Tongue (tissue), 2 donors: ENCODE data around the gene RNF138. TPM values are rescaled to one million over a fixed set of nuclear protein-coding genes. Genes with fewer than 3 reads are reported as not detected.
"Not testable (repeated sequence)": the region's sequence is repeated elsewhere in the genome, so short reads cannot be mapped to it uniquely, and the experiment has no call there.

Experiments
- DNase-seq: peaks from one replicate; pipeline ENCODE4 v3.0.0-alpha.2; 2015
- total RNA-seq: library from RNA; depleted of rRNA; stranded (reverse); fragments of >200 nt; gene quantifications from one replicate; pipeline ENCODE4 v1.2.3, GENCODE V29; 2014

The RNF138 gene
- total RNA-seq, 1 donor from 2014 or later = 19.8 TPM

- DNase-seq = no peak
These were observed 4.2 kb downstream of the RNF138 start for GRCh38 chr18:32095900-32096229.

- no peak for DNase-seq
These were observed 5.3 kb downstream of the RNF138 start for GRCh38 chr18:32096946-32097345.

GRCh38 chr18:32104516-32104915, 12.8 kb downstream of the RNF138 start:
- DNase-seq = no peak

GRCh38 chr18:32110005-32110404, 18.3 kb downstream of the RNF138 start:
- no peak for DNase-seq

- DNase-seq = no peak
These were observed 20.0 kb downstream of the RNF138 start for GRCh38 chr18:32111706-32112105.

GRCh38 chr18:32112826-32113225, 21.2 kb downstream of the RNF138 start:
- DNase-seq = no peak

DNA sequence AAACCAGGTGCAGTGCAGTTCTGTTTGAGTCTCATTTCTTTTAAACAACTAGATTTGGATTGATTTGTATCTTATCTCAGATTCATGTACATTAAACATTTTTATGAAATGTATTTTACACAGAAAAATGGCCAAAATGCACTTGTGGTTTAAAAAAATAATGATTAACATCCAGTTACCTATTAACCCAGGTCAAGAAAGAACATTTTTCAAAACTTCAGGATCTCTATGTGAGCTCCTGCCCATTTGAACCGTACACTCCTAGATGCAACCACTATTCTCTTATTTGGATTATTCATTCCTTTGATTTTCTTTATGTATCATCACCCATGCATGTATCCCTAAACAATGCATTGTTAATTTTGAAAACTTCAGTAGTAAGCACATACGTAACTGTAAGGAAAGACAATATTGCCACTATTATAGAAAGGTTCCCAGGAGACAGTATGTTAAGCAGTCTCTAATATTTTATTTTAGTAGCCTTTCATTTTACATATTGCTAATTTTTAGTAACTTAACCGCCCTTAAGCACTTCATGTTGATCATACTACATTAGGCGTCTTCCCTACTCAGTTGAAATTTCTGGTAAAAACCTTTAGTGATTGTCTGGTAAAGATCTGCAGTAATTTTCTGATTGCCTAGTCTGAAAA, 22.7 kb downstream of the RNF138 start:
- DNase-seq = no peak

DNA sequence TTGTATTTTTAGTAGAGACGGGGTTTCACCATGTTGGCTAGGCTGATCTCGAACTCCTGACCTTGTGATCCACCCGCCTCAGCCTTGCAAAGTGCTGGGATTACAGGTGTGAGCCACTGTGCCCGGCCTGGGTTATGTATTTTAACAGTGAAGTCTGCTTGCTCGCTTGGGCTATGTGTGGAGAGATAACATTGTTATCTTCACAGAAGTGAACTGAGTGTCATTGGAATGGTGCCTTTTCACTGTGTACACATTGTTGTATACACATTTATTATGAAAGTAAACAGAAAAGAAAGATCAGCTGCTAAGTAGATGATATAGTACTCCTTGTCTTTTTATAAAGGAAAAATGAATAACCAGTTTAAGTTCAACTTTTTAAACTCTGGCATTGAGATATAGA, 30.4 kb downstream of the RNF138 start:
- no peak for DNase-seq

DNA sequence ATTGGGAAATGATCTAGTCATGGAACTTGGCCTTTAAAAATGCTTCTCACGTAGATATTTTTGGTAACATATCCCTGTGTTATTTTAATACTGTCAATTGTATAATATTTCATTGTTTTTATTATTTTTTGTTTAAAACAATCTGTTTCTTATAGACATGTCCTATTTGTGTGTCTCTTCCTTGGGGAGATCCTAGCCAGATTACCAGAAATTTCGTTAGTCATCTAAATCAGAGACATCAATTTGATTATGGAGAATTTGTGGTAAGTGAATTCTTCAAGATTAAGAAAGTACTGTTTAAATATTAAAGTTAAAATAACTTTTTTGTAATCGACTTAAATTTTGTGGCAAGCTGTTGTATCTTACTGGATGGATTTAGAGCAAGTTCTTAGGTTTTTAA, 34.9 kb downstream of the RNF138 start:
- DNase-seq = no peak

- DNase-seq = no peak
These were observed 44.0 kb downstream of the RNF138 start for GRCh38 chr18:32135625-32136024.

GRCh38 chr18:32138332-32138982, 46.8 kb downstream of the RNF138 start:
- no peak for DNase-seq

- no peak for DNase-seq
These were observed 48.2 kb downstream of the RNF138 start for GRCh38 chr18:32139835-32140283.

DNA sequence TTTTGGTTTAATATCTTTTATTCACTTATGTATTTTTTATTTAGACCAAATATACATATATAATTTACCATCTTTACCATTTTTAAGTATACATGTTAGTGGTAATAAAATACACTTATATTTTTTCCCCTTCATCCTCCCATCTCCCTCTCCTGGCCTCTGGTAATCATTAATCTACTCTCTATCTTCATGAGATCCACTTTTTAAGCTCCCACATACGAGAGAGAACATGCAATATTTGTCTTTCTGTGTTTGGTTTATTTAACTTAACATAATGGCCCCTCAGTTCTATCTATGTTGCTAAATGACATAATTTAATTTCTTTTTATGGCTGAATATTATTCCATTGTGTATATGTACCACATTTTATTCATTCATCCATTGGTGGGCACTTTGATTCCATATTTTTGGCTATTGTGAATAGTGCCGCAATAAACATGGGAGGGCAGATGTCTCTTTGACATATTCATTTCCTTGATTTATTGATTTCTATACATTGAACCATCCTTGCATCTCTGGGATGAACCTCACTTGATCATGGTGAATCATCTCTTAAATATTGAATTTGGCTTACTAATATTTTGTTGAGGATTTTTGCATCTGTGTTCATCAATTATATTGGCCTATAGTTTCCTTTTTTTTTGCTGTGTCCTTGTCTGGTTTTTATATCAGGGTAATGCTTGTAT, 56.7 kb downstream of the RNF138 start:
- DNase-seq = no peak

DNA sequence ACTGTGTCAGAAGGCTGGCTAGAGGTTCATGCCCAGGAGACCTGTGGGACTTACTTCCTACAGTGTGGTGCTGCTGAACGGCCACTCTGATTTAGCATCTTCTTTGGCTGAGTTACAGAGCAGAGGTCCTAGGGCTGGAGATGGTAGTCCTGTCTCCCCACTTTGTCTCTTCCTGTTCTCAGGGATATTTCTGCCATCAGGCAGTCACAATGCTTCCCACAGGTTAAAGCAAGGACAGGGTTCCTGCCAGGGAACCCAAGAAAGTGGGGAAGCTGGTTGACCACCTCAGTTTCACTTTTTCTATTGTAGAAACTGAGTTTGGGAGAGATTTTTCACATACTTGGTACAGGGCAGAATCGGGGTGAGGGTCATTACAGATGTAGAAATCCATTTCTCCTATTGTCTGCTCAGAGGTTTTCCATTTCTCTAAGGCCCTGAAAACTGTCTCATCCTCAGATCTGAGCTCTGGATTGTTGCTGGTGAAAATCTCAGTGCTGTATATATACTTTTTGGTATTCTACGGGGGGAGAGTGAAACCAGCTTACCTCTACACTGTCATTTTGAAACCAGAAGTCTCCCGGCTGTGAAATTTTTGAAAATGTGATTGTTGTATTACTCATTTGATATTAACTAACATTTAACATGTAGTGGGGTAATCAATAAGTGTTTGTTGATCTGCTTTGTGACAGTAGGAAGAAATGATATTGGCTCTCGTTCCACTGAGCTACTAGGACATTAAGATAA, 61.2 kb downstream of the RNF138 start:
- DNase-seq = no peak

GRCh38 chr18:32156855-32157254, 65.2 kb downstream of the RNF138 start:
- DNase-seq = no peak

- no peak for DNase-seq
These were observed 65.9 kb downstream of the RNF138 start for GRCh38 chr18:32157580-32157979.

DNA sequence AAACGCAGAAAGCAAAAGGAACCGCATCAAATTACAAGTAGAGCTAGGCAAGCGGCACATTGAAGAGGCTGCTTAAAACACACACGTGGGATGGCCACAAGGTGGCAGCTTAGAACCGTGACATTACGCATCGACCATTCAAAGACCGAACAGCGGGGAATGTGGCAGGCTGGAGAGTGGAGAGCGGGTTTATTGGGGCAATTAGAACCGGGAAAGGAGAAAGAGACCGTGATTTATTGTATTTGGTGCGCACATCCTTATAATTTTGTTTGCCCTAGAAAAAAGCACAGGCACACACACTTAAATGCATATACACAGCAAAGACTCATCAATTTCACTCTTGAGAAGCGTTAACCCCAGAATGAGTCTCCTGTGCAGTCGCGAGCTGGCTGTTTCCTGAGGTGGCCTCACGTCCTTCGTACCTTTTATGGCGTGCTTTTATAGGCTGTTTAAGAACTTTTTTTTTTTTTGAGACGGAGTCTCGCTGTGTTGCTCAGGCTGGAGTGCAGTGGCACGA, 66.5 kb downstream of the RNF138 start:
- peak; percentile 95 for DNase-seq

GRCh38 chr18:32158631-32159030, 67.0 kb downstream of the RNF138 start:
- DNase-seq = not testable (repeated sequence)

- no peak for DNase-seq
These were observed 68.9 kb downstream of the RNF138 start for GRCh38 chr18:32160547-32160946.

DNA sequence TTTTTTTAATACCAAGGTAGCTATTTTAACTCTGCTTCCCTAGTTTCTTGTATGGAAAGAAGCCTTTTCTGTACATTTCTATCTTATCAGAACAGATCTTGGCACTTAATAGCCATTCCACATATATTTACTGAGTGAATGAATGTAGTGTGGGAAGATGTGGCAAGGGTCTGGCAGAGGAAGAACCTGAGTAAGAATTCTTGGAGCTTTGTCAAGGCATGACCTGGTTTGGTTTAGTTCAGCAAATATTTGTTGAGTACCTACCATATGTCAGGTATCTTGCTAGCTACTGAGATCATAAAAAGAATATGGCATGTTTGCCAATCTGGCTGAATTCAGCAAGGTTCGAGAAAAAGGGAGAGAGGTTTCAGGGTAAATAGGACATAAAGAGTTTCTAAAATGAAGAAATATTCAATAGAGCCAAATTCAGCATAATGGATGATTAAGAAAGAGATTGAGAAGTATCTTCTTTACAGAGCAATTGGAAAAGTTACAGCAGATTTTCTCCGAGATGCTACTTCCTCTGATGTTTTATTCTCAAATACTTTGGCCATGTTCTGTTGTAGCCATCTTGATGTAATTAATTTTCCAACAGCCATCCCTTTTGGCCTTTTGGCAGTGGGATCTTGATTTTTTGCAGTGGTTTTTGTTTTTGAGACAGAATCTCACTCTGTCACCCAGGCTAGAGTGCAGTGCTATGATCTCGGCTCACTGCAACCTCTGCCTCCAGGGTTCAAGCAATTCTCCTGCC, 76.5 kb downstream of the RNF138 start:
- DNase-seq = peak; percentile 6

DNA sequence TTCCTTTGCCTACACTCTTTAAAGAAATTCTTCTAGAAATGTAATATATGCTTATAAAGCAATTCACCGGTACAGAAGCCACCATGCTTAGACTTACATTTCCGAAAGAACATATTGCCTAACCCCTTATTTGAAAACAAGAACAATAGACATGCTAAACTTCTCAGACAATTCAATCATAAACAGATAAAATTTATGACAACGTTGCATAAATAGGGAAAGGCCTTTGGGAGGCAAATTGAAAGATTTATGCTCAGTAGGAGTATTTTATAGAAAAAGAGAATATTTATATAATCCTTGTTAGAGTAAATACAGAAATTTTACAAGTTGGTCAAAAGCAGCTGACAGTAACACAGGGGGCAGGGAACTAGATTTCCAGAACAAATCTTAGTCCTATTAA, 82.0 kb downstream of the RNF138 start:
- DNase-seq = no peak

- DNase-seq = no peak
These were observed 83.0 kb downstream of the RNF138 start for GRCh38 chr18:32174719-32175118.
